ENCODE measurements around the gene CCND1.
"Not testable (repeated sequence)": the region's sequence is repeated elsewhere in the genome, so short reads cannot be mapped to it uniquely, and the experiment has no call there.

Gene CCND1

GRCh38 chr11:69667619-69668604 lies 27.0 kb downstream of the CCND1 start:
- no peak for DNase-seq

GRCh38 chr11:69669486-69669885 lies 28.5 kb downstream of the CCND1 start:
- no peak for DNase-seq

- DNase-seq = peak; percentile 38
These were observed 29.3 kb downstream of the CCND1 start for GRCh38 chr11:69670158-69670845.

GRCh38 chr11:69671734-69672465 lies 30.9 kb downstream of the CCND1 start:
- no peak for DNase-seq

DNA sequence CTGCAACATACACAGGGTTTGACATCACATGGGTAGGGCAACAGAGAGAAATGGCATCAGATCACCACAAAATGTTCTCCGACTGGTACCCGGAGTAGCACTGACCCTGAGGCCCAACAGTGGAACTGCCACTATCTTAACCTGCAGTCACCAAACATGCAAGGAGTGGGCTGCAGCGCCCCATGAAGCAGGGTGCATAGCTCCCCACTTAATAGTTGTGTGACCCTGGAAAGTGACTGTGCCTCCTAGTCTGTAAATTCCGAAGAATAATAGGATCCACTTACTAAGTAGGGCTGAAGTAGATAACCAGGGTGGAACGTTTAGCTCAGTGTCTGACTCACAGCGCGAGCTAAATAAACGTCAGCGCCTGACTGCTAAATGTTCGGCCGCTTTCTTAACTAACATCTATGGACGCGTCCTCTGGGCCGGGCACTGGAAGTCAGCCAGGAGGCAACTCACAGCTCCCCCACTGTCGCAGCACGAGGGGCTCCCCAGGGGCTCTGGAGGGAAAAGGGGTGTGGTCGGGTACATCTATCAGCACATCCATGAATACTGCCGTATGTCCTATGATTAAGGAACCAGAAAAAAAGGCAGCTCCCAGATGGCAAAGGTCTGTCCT lies 33.4 kb downstream of the CCND1 start:
- no peak for DNase-seq

DNA sequence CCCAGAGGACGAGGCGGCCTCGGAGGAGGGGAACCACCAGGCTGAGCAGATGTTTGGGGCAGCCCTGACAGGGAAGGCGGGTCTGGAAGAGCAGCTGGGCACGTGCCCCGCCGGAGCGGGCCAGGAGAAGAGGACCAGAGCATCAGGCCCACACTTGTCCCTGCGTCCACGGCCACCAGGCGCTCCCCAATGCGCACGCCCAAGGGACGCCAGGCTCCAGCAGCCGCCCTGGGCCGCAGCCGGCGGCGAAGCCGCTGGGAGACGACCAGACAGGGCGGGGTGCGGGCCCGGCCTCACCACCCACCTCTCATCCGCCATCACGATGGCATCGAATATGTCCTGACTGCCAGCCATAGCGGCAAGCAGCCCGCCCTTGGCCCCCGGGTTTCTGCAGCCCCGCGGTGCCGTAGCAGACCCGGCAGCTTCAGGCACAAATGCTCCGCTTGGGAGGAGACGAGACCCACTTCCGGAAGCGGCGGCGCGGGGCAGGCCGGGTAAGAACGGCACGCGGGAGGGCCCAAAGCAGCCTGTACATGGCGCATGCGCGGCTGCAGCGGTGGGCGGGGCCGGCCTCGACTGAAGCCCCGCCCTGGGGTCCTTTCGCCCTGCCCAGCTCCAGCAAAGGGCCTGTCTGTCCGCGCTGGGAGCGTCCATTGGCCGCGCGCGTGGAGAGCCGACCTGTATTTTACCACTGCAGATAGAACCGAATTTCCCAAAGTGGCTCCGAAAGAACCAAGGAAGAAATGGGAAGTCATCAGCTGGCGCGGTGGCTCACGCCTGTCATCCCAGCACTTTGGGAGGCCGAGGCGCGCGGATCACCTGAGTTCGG lies 34.1 kb downstream of the CCND1 start, which contains the start of gene LTO1:
Gene LTO1 (minus strand): TSS at position 468 of the 829 bp plus-strand sequence. CDS start 114 bp downstream, at position 354.
- DNase-seq = peak; percentile 92

GRCh38 chr11:69677749-69678148 lies 36.8 kb downstream of the CCND1 start:
- no peak for DNase-seq

DNA sequence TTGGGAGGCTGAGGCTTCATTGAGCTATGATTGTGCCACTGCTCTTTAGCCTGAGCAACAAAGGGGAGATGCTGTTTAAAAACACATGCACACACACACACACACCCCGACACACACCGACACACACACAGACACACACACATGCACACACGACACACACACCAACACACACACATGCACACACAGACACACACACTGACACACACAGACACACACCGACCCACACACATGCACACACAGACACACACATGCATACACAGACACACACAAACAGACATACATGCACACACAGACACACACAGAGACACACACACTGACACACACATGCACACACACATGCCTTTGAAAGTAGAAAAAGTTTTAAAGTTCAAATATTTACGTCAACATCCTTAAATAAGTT lies 39.7 kb downstream of the CCND1 start:
- DNase-seq = no peak

DNA sequence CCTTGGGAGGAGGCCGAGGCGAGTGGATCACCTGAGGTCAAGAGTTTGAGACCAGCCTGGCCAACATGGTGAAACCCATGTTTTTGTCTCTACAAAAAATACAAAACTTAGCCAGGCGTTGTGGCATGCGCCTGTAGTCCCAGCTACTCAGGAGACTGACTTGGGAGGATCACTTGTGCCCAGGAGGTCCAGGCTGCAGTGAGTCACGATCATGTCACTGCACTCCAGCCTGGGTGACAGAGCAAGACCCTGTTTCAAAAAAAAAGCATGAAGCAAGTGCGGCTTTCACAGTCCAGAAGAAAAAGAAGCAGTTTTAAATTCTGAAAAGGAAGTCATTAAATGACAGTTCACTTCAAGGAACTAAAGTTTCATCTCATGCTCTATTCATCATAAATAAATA lies 41.3 kb downstream of the CCND1 start:
- no peak for DNase-seq

DNA sequence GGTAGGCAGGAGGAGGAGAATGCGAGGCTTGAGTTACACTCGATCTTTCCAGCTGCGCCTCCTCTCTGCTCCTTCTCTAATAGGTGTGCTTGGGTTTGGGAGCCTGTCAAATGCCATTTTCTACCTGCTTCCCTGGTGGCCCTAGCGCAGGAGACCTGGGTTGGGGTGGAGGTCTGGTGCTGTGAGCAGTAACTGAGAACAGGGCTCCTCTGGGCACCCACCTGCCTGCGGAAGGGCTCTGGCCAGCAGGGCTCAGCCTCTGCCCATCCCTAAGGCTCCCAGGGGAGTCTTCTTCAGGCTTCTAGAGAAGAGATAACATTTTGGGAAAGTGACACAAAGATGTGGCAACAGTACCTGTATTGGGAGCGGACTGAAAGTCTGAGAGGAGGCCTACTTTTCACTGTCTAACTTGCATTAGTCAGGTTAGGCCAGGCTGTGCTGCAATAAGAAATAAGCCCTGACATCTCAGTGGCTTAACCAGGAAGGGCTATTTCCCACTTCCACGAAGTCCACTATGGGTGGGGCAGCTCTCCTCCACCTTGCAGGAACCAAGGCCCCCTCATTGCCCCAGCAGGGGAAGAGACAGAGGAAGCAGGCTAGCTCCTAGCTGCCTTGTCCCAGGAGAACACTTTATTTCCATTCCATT lies 41.8 kb downstream of the CCND1 start:
- no peak for DNase-seq

GRCh38 chr11:69683764-69684333 lies 42.9 kb downstream of the CCND1 start:
- no peak for DNase-seq

GRCh38 chr11:69684651-69685050 lies 43.7 kb downstream of the CCND1 start:
- DNase-seq = no peak

GRCh38 chr11:69685348-69685747 lies 44.4 kb downstream of the CCND1 start:
- no peak for DNase-seq

DNA sequence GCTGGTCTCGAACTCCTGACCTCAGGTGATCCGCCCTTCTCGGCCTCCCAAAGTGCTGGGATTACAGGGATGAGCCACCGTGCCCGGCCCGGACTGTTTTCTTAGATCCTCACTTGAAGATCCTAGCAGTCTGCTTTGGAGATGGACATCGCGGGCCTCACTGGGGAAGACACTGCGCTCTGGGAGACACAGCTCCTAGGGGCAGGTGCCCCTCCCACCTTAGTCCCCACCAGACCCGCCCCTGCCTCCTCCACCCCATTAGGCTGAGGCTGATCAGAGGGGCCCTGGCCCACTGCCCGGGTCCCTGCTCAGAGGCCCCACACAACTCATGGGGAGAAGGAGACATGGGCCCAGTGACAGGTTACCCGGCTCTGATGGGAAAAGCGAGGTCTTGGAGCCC lies 45.5 kb downstream of the CCND1 start:
- no peak for DNase-seq

GRCh38 chr11:69686856-69687255 lies 45.9 kb downstream of the CCND1 start:
- DNase-seq = no peak

GRCh38 chr11:69687969-69688771 lies 47.2 kb downstream of the CCND1 start:
- not testable (repeated sequence) for DNase-seq

- DNase-seq = no peak
These were observed 48.7 kb downstream of the CCND1 start for GRCh38 chr11:69689484-69690319.

GRCh38 chr11:69691463-69691862 lies 50.5 kb downstream of the CCND1 start:
- no peak for DNase-seq

DNA sequence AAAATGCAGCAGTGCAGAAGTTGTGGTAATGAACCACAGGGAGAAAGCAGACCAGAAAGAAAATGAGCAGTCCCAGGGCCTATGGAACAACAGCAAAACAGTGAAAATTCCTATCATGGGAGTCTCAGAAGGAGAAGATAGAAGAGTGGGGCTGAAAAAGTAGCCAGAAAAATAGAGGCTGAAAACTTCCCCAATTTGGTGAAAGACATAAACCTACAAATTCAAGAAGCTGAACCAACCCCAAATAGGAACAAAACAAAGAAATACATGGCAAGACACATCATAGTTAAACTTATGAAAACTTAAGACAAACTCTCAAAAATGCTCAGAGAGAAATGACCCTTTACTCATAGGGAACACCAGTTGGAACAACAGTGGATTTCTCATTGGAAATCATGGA lies 51.5 kb downstream of the CCND1 start:
- DNase-seq = no peak
